Psoas muscle (tissue), 8 donors: Measurements from ENCODE around the gene CSNK1G3. TPM values are rescaled to one million over a fixed set of nuclear protein-coding genes. Genes with fewer than 3 reads are reported as not detected.

Experiments used
- ATAC-seq, 4 donors: fragments of 200-7000 bp; cut with Tn5 transposase; one replicate each; pipeline ENCODE4 v1.9.1; 2020; ENCODE audit warnings: moderate library complexity in 3 of 4, mild to moderate bottlenecking in 2 of 4
- DNase-seq, 2 donors: peaks; one replicate each; pipeline ENCODE4 v3.0.0-alpha.2; 2020
- H3K27ac ChIP-seq: fragments of 200-600 bp; one replicate; pipeline ENCODE4 v1.8.0; 2022
- H3K27me3 ChIP-seq, 3 donors: fragments of 200-600 bp in 1 of 3; one replicate each; pipeline versions ENCODE4 v1.6.1 to v1.8.0; 2013 to 2022; ENCODE audit warnings: low read length in 2 of 3, mild to moderate bottlenecking in 2 of 3, moderate library complexity in 1 of 3; ENCODE audit not compliant: insufficient read depth in 3 of 3
- H3K36me3 ChIP-seq, 2 donors: fragments of 200-600 bp in 1 of 2; one replicate each; pipeline versions ENCODE4 v1.6.1 to v1.8.0; 2013 to 2022; ENCODE audit warnings: low read depth in 1 of 2, mild to moderate bottlenecking in 1 of 2, moderate library complexity in 1 of 2; ENCODE audit not compliant: insufficient read depth in 1 of 2
- H3K4me1 ChIP-seq: fragments of 200-600 bp; one replicate; pipeline ENCODE4 v1.8.0; 2022
- H3K4me3 ChIP-seq: fragments of 200-600 bp; one replicate; pipeline ENCODE4 v1.8.0; 2022; ENCODE audit warnings: mild to moderate bottlenecking
- H3K9me3 ChIP-seq: fragments of 200-600 bp; one replicate; pipeline ENCODE4 v1.8.0; 2022
- CTCF ChIP-seq: fragments of 200-600 bp; IDR thresholded peaks from one replicate; pipeline ENCODE4 v1.8.0; 2022; ENCODE audit warnings: antibody characterized with exemption
- WGBS, 3 donors: extraction: QIAGEN DNeasy Blood & Tissue Kit; methylation state at CpG; one replicate each; pipeline versions ENCODE4 v1.1.6 to v1.1.7; 2013; 5-methylcytosine and 5-hydroxymethylcytosine counted together
- intact Hi-C, 2 donors: fragments of 100-400 bp; cut with DNase I; formaldehyde crosslinking; loops; one replicate each; pipeline versions ENCODE4 v1.11.0 to v1.14.2; 2022
- polyA plus RNA-seq, 3 donors: library from polyadenylated mRNA; stranded (reverse); fragments of 200-250 nt; gene quantifications; one replicate each; pipeline ENCODE4 v1.2.3, GENCODE V29; 2013
- total RNA-seq, 4 donors: library from RNA; stranded (reverse); fragmentation: NEBNext Ultra II Directional in 2 of 4; extraction: Animal tissue kit (Norgen Biotek cat#: 25700) in 2 of 4; gene quantifications; one replicate each; pipeline versions ENCODE4 v1.2.1 to v1.2.4, GENCODE V29; 2021 to 2023
- donor health status: healthy with polysubstance abuse.
- donor health status: DM: no; HTN: no; CAD: no; lungs with moderate emphysema.
- donor health status: Bipolar disorder and iron deficiency.
- donor health status: healthy.
- donor health status: DM: yes; HTN: yes; CAD: no.
- donor health status: DM: no; HTN: no; CAD: no.
- donor health status: DM: no; HTN: no; CAD: no.
- donor health status: DM: yes; HTN: yes; CAD: no.

CSNK1G3 gene
- total and polyA plus RNA-seq, 7 donors, result 3.8 to 19.4 (median 11.3) TPM

- intact Hi-C loops, result no loop called here
- ATAC-seq (no peak), DNase-seq (no peak)
- Histone ChIP-seq H3K4me1 (no peaks in the 10 kb centered on the region), H3K9me3 (no peaks in the 10 kb centered on the region), H3K27me3 (no peaks in the 10 kb centered on the region), H3K36me3 (no peaks in the 10 kb centered on the region), H3K4me3 (no peak overlapping the region), H3K27ac (no peak overlapping the region)
- TF ChIP-seq CTCF, result no peak
- 68 to 97% (median 84%) methylated on average over 1 of the region's 1 CpG for WGBS, 3 donors
Observed at GRCh38 chr5:123647066-123647465, 135.1 kb downstream of the CSNK1G3 start.

- DNase-seq (no peak), ATAC-seq (no peak)
- Histone ChIP-seq H3K4me3 (no peak overlapping the region), H3K4me1 (no peaks in the 10 kb centered on the region), H3K27ac (no peak overlapping the region), H3K27me3 (peaks cover 0 to 2% (median 0%) of the 10 kb centered on the region in 3 donors), H3K9me3 (no peaks in the 10 kb centered on the region), H3K36me3 (no peaks in the 10 kb centered on the region)
- 79 to 85% (median 83%) methylated on average over 4 of the region's 4 CpGs for WGBS, 3 donors
- intact Hi-C loops, result no loop called here
- TF ChIP-seq CTCF, result no peak
Observed at GRCh38 chr5:123651234-123651633, 139.3 kb downstream of the CSNK1G3 start.

- no peak for ATAC-seq
Observed at GRCh38 chr5:123659011-123659410, 147.0 kb downstream of the CSNK1G3 start.

GRCh38 chr5:123659495-123659894 is 147.5 kb downstream of the CSNK1G3 start:
- Histone ChIP-seq H3K9me3 (peaks cover 2% of the 10 kb centered on the region), H3K4me1 (no peaks in the 10 kb centered on the region), H3K36me3 (no peaks in the 10 kb centered on the region), H3K27me3 (peaks cover 0 to 2% (median 0%) of the 10 kb centered on the region in 3 donors), H3K27ac (no peak overlapping the region), H3K4me3 (no peak overlapping the region)
- intact Hi-C loops, result no loop called here
- no peak for ATAC-seq
- DNase-seq, result no peak
- no peak for TF ChIP-seq CTCF
- 63 to 76% (median 70%) methylated on average over 2 of the region's 2 CpGs for WGBS, 3 donors

More at GRCh38 chr5:123659011-123659410, 147.0 kb downstream of the CSNK1G3 start:
- no peak for DNase-seq
- WGBS, 3 donors, result 56 to 77% (median 61%) methylated on average over 2 of the region's 2 CpGs
- no peaks in the 10 kb centered on the region for H3K36me3 ChIP-seq
- no peak for TF ChIP-seq CTCF
- H3K27ac ChIP-seq, result no peak overlapping the region
- H3K27me3 ChIP-seq, result peaks cover 0 to 2% (median 0%) of the 10 kb centered on the region in 3 donors
- no peak overlapping the region for H3K4me3 ChIP-seq
- intact Hi-C loops, result no loop called here
- H3K4me1 ChIP-seq, result no peaks in the 10 kb centered on the region
- peaks cover 2% of the 10 kb centered on the region for H3K9me3 ChIP-seq

- ATAC-seq (no peak), DNase-seq (no peak)
- Histone ChIP-seq H3K4me3 (no peak overlapping the region), H3K36me3 (no peaks in the 10 kb centered on the region), H3K9me3 (peaks cover 9% of the 10 kb centered on the region), H3K27ac (no peak overlapping the region), H3K27me3 (no peaks in the 10 kb centered on the region), H3K4me1 (no peaks in the 10 kb centered on the region)
- no peak for TF ChIP-seq CTCF
- 95 to 97% (median 97%) methylated on average over 1 of the region's 1 CpG for WGBS, 3 donors
- intact Hi-C loops, result no loop called here
Observed at GRCh38 chr5:123664961-123665360, 153.0 kb downstream of the CSNK1G3 start.
